DOHH2 (cell line): ENCODE results near the gene NEU4.

Experiments used
- CTCF ChIP-seq: fragments of 200-600 bp; sonication (generic); IDR thresholded peaks from one replicate; pipeline ENCODE4 v1.5.1; 2014; ENCODE audit warnings: antibody characterized with exemption, mild to moderate bottlenecking, low read depth, low read length; ENCODE audit not compliant: poor library complexity, severe bottlenecking
- EZH2phosphoT487 ChIP-seq: fragments of 200-600 bp; sonication (generic); IDR thresholded peaks from 2 replicates; pipeline ENCODE4 v1.6.1; 2017; ENCODE audit warnings: borderline replicate concordance, mild to moderate bottlenecking, antibody characterized with exemption, low read length, moderate library complexity, mixed read lengths

- TF ChIP-seq CTCF (no peak), EZH2phosphoT487 (no peak)
Measured at GRCh38 chr2:241794250-241794823, 14.7 kb upstream of the NEU4 start.
